Measurements from ENCODE around the gene NT5C2. TPM values are rescaled to one million over a fixed set of nuclear protein-coding genes. Genes with fewer than 3 reads are reported as not detected.

Gene NT5C2
- total and polyA plus RNA-seq, 3 donors from 2014 or later, result 105 to 125 (median 114) TPM

DNA sequence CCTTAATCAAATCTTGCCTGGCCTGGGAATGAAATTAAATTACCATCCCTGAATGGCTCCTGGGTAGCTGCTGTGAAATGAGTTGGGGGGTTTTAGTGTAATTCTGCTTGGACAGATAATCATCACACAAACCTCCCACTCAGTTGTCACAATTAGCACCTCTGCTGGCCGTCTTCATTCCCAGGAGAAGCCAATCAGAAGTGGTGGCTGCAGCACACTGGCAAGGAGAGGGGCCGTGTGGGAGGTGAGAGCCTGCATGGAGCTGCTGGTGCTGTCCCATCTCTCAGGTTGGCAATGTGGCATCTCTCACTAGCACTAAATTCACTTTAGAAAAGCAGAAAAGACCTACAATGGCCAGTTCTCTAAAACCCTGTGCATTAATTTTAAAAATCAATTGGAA, 92.5 kb downstream of the NT5C2 start:
- H3K4me1 ChIP-seq, result no peaks in the 10 kb centered on the region
- H3K4me3 ChIP-seq, result no peak overlapping the region
- H3K36me3 ChIP-seq (ENCODE audit: low read depth, missing control alignments), result no peaks in the 10 kb centered on the region
- H3K9me3 ChIP-seq, result no peaks in the 10 kb centered on the region
- TF ChIP-seq POLR2A (IDR thresholded peaks at IDR 0.05), result no peak
- TF ChIP-seq, protein P1, sequence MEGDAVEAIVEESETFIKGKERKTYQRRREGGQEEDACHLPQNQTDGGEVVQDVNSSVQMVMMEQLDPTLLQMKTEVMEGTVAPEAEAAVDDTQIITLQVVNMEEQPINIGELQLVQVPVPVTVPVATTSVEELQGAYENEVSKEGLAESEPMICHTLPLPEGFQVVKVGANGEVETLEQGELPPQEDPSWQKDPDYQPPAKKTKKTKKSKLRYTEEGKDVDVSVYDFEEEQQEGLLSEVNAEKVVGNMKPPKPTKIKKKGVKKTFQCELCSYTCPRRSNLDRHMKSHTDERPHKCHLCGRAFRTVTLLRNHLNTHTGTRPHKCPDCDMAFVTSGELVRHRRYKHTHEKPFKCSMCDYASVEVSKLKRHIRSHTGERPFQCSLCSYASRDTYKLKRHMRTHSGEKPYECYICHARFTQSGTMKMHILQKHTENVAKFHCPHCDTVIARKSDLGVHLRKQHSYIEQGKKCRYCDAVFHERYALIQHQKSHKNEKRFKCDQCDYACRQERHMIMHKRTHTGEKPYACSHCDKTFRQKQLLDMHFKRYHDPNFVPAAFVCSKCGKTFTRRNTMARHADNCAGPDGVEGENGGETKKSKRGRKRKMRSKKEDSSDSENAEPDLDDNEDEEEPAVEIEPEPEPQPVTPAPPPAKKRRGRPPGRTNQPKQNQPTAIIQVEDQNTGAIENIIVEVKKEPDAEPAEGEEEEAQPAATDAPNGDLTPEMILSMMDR (IDR thresholded peaks at IDR 0.05), result no peak
- WGBS, 2 donors, result 70 to 85% methylated on average over 2 of the region's 2 CpGs
- no peak overlapping the region for H3K27ac ChIP-seq
- H3K27me3 ChIP-seq, result no peaks in the 10 kb centered on the region
- intact Hi-C loops (cut with DNase I; ENCODE audit: low total_unique reads), result no loop called here
- no peak for DNase-seq

DNA sequence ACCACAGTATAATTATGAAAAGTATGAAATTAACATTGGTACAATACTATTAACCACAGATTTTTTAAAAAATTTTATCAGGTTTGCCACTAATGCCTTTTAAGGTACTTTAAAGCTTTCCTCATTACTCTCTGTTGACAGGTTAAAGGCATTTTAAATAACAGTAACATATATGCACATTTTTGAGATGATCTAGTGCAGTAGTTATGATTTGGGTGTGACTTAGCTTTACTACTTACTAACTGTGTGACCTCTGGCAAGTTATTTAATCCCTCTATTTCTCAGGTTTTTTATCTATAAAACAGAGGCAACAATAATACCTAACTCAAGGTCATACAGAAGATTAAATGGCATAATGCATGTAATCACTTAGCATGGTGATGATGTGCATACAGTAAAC, 94.8 kb downstream of the NT5C2 start:
- no peak overlapping the region for H3K27ac ChIP-seq
- intact Hi-C loops (cut with DNase I; ENCODE audit: low total_unique reads), result no loop called here
- H3K36me3 ChIP-seq (ENCODE audit: low read depth, missing control alignments), result no peaks in the 10 kb centered on the region

DNA sequence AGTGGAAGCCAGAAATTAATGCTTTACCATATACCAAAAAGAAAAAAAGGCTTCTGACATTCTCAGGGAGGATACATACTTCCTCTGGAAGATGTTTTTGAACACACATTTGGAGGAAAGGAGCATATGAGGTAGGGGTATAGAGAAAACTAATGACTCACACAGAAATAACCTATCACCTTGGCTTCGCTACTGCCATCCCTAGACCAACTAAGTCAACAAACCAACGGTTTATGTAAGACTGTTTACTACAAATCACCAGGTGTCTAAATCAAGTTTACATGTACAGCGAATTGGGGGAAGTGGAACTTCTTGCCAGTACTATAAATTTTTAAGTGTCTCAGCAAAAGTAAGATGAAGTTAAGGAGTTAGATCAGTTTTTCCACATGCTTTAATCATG, 96.9 kb downstream of the NT5C2 start:
- no peaks in the 10 kb centered on the region for H3K36me3 ChIP-seq (ENCODE audit: low read depth, missing control alignments)
- no peaks in the 10 kb centered on the region for H3K27me3 ChIP-seq
- no peaks in the 10 kb centered on the region for H3K9me3 ChIP-seq
- no peak for TF ChIP-seq POLR2A (IDR thresholded peaks at IDR 0.05)
- TF ChIP-seq, protein P1 (IDR thresholded peaks at IDR 0.05), result no peak
- H3K4me3 ChIP-seq, result no peak overlapping the region
- H3K27ac ChIP-seq, result no peak overlapping the region
- 80 to 83% methylated on average over 3 of the region's 3 CpGs for WGBS, 2 donors
- H3K4me1 ChIP-seq, result no peaks in the 10 kb centered on the region
- DNase-seq, result no peak
- intact Hi-C loops (cut with DNase I; ENCODE audit: low total_unique reads), result no loop called here

More for the DNA sequence above, 94.8 kb downstream of the NT5C2 start:
- Histone ChIP-seq H3K4me1 (no peaks in the 10 kb centered on the region), H3K4me3 (no peak overlapping the region), H3K27me3 (no peaks in the 10 kb centered on the region), H3K9me3 (no peaks in the 10 kb centered on the region)
- DNase-seq, result no peak
- TF ChIP-seq, protein P1 (IDR thresholded peaks at IDR 0.05), result no peak
- TF ChIP-seq POLR2A (IDR thresholded peaks at IDR 0.05), result no peak

DNA sequence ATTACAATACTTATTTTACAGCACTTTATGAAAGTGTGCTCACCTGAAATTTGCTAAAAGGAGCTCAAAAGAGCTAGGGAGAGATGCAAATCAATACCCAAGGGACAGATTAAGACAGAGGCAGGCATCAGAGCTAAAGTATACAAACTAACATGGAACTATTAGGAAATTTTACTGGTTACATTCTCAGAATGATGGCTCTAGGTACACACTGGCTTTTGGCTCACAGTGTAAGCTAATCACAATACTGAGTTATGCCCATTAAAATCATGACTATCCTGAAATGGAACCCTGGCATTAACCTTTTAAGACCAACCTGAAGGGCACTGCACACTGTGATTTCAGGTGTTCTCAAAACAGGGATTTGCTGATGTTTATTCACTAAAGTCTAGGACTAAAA, 98.1 kb downstream of the NT5C2 start:
- intact Hi-C loops (cut with DNase I; ENCODE audit: low total_unique reads), result no loop called here
- H3K9me3 ChIP-seq, result no peaks in the 10 kb centered on the region
- H3K4me3 ChIP-seq, result no peak overlapping the region
- H3K27me3 ChIP-seq, result no peaks in the 10 kb centered on the region
- TF ChIP-seq, protein P1 (IDR thresholded peaks at IDR 0.05), result no peak
- no peak for TF ChIP-seq POLR2A (IDR thresholded peaks at IDR 0.05)
- DNase-seq, result no peak
- H3K27ac ChIP-seq, result no peak overlapping the region
- H3K36me3 ChIP-seq (ENCODE audit: low read depth, missing control alignments), result no peaks in the 10 kb centered on the region
- H3K4me1 ChIP-seq, result no peaks in the 10 kb centered on the region

DNA sequence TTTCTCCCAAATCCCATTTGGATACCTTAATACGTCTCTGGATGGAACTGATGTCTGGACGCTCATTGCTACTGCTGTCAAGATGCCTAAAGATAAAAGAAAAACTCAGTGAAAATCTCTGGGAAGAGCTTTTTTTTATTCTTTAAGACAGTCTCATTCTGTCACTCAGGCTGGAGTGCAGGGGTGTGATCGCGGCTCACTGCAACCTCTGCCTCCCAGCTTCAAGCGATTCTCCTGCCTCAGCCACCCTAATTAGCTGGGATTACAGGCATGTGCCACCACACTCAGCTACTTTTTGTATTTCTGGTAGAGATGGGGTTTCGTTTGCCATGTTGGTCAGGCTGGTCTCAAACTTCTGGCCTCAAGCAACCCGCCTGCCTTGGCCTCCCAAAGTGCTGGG, 102.2 kb downstream of the NT5C2 start:
- WGBS, 2 donors, result 98 to 99% methylated on average over 7 of the region's 7 CpGs
- no peak for TF ChIP-seq POLR2A (IDR thresholded peaks at IDR 0.05)
- TF ChIP-seq, protein P1 (IDR thresholded peaks at IDR 0.05), result no peak
- no peak for DNase-seq
- intact Hi-C loops (cut with DNase I; ENCODE audit: low total_unique reads), result no loop called here
- Histone ChIP-seq H3K27me3 (no peaks in the 10 kb centered on the region), H3K4me1 (no peaks in the 10 kb centered on the region), H3K9me3 (no peaks in the 10 kb centered on the region), H3K4me3 (no peak overlapping the region), H3K36me3 (ENCODE audit: low read depth, missing control alignments) (no peaks in the 10 kb centered on the region), H3K27ac (no peak overlapping the region)

Measured in testis (tissue), 3 donors.